Neural progenitor cell (in vitro differentiated cells): ENCODE data around the gene LUZP1.

Source experiments
- CTCF ChIP-seq: fragments of 200-600 bp; sonication (generic); IDR thresholded peaks from 2 replicates; pipeline ENCODE4 v1.5.1; 2017; ENCODE audit warnings: antibody characterized with exemption, mild to moderate bottlenecking
- EZH2 ChIP-seq: fragments of 200-600 bp; sonication (generic); IDR thresholded peaks from 2 replicates; pipeline ENCODE4 v1.6.1; 2017; ENCODE audit warnings: antibody characterized with exemption, mild to moderate bottlenecking, moderate library complexity
- EZH2phosphoT487 ChIP-seq: fragments of 200-600 bp; sonication (generic); IDR thresholded peaks from 2 replicates; pipeline ENCODE4 v1.6.1; 2017; ENCODE audit warnings: antibody characterized with exemption

- TF ChIP-seq CTCF (no peak), EZH2 (no peak), EZH2phosphoT487 (no peak)
Measured at GRCh38 chr1:23114424-23115079, 54.1 kb downstream of the LUZP1 start.
